22Rv1 (cell line): ENCODE results near the gene TNFSF4.

Experiments used
- H3K27ac ChIP-seq: fragments of 450-650 bp; 2 replicates; pipeline ENCODE4 v1.5.1; 2017
- CTCF ChIP-seq: fragments of 450-650 bp; IDR thresholded peaks from 2 replicates; pipeline ENCODE4 v1.5.1; 2017; ENCODE audit warnings: mild to moderate bottlenecking
- ZFX ChIP-seq: fragments of 450-650 bp; IDR thresholded peaks from 2 replicates; pipeline ENCODE4 v1.6.1; 2017; ENCODE audit warnings: antibody characterized with exemption, borderline replicate concordance

Gene TNFSF4

GRCh38 chr1:173223031-173223380 lies 15.9 kb upstream of the TNFSF4 start:
- TF ChIP-seq ZFX (no peak), CTCF (no peak)

GRCh38 chr1:173222149-173223030 lies 15.3 kb upstream of the TNFSF4 start:
- H3K27ac ChIP-seq = no peak overlapping the region
- TF ChIP-seq ZFX (no peak), CTCF (no peak)

More at GRCh38 chr1:173223031-173223380, 15.9 kb upstream of the TNFSF4 start:
- H3K27ac ChIP-seq = no peak overlapping the region

GRCh38 chr1:173220157-173220556 lies 13.0 kb upstream of the TNFSF4 start:
- H3K27ac ChIP-seq = no peak overlapping the region
- no peak for TF ChIP-seq CTCF
- TF ChIP-seq ZFX = no peak

GRCh38 chr1:173213665-173214064 lies 6.5 kb upstream of the TNFSF4 start:
- no peak for TF ChIP-seq CTCF
- TF ChIP-seq ZFX = no peak
- no peak overlapping the region for H3K27ac ChIP-seq

- no peak overlapping the region for H3K27ac ChIP-seq
- TF ChIP-seq CTCF (no peak), ZFX (no peak)
These were observed 5.9 kb upstream of the TNFSF4 start for GRCh38 chr1:173212952-173213491.

GRCh38 chr1:173210716-173211231 lies 3.6 kb upstream of the TNFSF4 start:
- no peak for TF ChIP-seq CTCF
- TF ChIP-seq ZFX = no peak
- H3K27ac ChIP-seq = no peak overlapping the region

GRCh38 chr1:173210283-173210682 lies 3.2 kb upstream of the TNFSF4 start:
- H3K27ac ChIP-seq = no peak overlapping the region
- no peak for TF ChIP-seq ZFX
- TF ChIP-seq CTCF = no peak
